NCI-H2081 treated with DMSO at 0.1 percent for 48 hours (cell line): ENCODE results near the gene NECTIN1.
A peak's percentile ranks its signal among the peaks of the same experiment; 100 is the strongest.

Experiments used
- DNase-seq: peaks from one replicate; lab custom pipeline; 2025; lab: John Stamatoyannopoulos, UW

The NECTIN1 gene, protein sequence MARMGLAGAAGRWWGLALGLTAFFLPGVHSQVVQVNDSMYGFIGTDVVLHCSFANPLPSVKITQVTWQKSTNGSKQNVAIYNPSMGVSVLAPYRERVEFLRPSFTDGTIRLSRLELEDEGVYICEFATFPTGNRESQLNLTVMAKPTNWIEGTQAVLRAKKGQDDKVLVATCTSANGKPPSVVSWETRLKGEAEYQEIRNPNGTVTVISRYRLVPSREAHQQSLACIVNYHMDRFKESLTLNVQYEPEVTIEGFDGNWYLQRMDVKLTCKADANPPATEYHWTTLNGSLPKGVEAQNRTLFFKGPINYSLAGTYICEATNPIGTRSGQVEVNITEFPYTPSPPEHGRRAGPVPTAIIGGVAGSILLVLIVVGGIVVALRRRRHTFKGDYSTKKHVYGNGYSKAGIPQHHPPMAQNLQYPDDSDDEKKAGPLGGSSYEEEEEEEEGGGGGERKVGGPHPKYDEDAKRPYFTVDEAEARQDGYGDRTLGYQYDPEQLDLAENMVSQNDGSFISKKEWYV

DNA sequence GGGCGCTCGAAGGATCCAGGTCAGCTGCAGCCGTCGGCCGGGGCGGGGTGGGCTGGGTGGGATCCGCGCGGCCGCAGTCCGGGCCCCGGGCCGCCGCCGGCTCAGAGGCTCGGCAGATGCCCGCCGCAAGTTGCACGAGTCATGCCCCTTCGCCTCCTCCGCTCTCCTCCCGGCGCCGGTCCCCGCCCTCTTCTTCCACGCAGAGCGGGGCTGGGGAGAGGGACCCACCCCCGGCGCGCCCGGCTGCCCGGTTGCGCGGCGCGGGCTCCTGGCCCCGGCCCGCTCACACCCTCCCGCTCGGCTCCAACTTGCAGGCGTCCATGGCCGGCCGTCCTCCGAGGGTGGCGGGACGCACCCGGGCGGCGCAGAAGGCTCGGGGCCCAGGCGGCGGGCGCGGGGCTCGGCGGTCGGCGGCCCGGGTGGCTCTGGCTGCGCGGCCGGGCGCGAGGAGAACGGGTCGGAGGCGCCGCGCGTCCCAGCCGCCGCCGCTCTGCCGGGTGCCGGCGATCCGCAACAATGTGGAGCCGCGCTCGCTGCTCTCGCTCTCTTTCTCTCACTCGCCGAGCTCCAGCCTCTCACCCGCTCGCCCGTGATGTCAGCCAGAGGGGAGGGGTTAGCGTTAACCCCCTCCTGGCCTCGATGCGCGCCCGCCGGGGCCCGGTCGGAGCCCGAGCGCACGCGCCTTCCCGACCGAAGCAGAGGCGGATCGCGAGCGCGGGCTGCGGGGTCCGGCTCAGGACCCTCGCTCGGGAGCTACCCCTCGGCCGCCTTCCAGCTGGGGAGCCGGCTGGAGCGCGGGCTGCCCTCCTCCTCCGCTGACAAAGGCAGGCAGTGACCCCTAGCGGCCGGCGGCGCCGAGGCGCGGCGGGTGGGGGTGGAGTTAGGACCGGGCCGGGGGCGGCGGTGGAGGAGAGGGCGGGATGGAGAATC is at the start of gene NECTIN1:
TSS of gene NECTIN1 (minus strand) at position 550 of the 930 bp plus-strand sequence. CDS start 647 bp downstream, outside the sequence.
- no peak for DNase-seq

DNA sequence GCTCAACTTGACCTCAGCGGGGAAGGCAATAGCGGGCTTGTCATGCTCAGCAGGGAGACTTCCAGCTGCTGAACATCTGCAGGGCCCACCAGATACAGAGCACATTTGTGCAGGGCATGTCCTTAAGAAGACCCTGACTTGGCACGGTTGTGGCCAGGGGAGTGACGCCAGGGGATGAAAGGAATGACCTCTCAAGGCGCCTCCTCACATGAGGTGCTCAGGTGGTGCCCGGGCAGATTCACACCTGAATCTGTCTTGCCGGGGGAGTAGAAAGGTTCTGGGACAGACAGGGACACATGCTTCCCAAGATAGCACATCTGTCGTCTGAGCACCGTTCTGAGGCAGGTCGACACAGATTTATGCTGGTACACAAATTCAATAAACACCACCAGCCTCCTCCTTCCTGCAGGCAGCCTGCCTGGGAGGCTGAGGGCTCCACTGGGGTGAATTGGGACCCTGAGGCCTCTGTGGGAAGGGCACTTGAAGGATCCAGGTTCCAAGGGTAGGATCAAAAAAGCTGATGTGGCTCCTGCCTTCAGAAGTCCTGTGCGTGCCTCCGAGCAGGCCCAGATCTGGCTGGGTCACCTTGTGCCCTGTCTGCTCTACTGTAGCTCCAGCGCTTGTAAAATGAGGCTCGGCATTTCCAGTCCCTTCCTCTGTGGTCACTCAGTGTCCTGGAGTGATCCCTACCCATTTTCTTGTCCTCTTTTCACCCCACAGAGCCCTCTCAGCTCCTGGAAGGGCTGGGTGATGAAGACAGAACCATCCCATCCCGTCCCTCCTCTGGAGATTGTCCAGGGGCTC is 49.6 kb upstream of the NECTIN1 start:
- no peak for DNase-seq

DNA sequence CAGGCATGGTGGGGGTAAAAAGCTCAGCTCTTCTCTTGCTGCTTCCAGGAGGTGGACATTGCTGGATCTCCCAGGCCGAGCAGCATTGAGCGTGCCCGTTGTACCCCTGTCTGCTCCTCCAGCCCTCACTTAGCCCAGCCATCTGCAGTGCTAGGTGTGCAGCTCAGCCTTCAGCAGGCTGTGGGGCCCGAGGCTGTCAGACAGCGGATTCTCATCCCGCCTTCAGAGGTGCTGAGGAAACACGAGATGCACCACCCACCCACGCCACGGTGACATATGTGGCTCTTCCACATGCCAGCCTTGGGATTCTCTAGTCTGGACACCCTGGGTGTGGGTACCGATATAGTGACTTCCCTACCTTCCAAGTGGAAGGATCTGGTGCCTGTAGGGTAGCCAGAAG is 48.9 kb upstream of the NECTIN1 start:
- DNase-seq, result no peak

DNA sequence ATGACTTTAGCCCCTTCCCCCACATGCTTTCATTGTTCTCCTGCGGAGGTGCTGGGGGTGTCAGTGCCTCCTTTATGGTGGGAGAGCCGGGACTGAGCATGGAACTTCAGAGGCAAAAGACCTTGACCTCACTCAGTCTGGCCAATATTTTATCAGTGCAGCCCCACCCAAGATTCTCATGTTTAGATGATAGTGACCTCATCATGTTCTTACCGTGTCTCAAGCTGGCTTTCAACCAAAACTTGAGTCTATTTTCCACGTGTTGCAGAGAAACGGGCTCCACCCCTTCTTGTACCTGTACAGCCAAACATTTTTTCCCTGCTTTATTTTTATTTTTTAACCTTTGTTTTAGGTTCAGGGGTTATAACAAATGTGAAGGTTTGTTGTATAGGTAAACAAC is 47.7 kb upstream of the NECTIN1 start:
- DNase-seq, result no peak

DNA sequence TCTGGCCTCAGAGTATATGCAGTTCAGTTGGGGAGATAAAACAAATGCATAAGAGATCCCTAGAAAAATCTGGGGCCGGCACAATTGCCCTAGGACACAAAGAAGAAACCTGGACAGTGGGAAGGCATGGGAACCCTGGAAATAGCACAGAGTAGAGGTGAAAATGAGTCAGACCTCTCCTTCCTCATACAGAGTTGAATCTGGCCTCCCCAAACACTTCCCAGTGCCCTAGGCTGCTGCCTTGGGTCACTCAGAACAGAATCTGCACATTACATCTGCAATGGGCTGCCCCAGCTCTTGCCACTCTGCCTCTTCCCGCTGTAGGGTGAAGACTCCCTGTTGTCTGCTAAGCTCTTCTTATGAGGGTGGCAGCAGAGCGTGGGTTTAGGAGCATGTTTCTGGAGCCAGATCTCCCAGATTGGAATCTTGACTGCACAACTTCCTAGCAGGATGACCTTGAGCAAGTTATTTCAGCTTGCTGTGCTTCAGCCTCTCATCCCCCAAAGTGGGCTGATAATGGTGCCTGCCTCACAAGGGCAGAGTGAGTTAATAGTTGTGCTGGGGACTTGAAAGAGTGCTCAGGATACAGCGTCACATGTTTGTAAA is 47.1 kb upstream of the NECTIN1 start:
- no peak for DNase-seq

DNA sequence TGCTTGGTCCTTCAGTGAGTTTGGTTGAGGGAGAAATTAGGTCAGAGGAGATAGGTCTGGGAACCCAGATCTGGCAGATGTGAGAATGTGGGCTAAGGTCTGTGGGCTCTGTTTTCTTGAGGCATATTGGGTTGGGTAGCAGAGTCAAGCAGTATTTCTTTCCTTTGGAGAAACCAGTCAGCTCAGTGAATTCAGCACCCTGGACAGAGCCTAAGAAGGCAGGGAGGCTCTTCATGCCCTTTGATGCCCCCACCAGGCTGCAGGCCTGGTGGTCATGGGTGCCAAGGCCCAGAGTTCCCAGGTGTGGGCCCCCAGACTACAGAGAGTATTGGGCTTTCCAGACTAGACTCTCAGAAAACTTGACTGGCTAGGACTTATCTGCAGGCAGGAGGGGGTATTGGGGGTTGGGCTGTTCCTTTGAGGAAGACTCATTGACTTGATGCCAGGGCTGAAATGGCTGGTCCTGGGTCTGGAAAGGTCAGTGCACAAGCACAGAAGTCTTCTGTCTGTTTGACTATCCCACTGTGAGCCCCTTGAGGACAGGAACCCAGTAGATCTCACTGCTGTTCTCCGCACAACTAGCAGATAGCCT is 45.3 kb upstream of the NECTIN1 start:
- no peak for DNase-seq

DNA sequence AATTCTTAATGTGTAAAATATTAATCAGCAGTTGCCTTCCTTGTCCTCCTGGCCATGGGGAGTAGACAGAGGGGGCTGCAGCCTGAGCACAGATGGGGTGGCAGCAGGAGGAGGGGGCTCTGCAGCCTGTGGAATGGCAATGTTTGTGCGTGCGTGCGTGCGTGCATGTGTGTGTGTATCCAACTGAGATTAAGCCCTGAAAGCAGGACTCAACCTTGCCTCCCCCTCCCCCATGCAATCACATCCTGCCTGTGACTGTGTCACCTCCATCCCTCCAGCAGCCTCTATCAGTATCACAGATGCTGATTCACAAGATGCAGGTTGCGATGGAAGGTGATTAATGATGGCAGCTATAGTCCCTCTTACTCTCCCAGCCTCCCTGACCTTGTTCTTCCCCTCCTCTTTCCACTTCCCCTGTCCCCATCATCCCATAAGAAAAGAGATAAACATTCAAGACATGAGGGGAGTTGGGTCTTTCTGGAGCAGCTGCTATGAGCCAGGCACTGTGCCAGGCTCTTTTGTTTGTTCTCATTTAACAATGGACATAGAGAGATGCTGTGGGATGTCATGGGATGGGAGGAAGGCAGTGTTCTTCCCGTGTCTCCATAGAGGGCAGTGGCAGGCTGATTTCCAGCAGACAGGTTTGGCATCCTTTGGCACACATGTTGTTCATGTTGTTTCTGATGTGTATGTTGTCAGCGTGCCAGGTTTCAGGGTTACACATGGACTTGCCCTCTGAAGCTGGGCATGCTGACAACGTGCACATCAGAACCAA is 43.8 kb upstream of the NECTIN1 start:
- DNase-seq, result peak; percentile 30

DNA sequence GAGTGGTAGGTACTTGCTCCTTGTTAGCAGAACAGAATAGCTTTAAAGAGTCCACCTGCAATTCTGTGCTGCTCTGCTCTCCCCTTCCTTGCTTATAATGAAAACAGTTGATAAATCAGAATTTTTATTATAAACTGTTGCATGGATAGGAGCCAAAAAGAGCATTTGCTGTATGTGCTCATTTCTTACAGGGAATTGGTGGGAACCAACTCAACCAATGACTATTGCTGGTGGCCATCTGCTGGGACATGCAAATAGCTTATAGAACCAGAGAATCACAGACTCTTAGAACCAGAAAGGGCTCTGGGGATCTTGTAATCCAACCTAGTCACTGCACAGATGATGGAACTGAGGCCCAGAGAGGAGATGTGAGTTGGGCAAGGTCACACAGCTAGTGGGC is 43.1 kb upstream of the NECTIN1 start:
- no peak for DNase-seq

DNA sequence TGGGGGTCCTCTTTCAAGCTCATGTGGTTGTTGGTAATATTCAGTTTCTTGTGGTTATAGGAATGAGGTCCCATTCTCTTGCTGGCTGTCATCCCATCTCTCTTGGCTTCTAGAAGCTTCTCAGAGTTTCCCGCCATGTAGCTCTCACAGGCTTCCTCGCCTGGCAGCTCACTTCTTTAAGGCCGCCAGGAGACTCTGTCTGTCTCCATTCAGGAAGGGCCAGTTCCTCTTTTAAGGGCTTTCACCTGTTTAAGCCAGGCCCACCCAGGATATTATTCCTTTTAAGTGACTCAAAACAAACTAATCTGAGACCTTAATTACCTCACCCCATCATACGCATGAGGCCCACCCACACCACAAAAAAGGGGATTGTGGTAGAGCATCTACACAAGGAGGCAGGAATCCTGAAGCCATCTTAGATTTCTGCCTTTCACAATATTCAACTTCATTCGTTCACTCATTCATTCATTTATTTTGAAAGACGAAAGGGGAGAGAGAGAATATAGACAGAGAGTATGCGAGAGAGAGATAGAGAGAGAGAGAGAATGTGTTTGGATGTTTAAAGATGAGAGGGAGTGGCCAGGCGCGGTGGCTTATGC is 42.3 kb upstream of the NECTIN1 start:
- no peak for DNase-seq

DNA sequence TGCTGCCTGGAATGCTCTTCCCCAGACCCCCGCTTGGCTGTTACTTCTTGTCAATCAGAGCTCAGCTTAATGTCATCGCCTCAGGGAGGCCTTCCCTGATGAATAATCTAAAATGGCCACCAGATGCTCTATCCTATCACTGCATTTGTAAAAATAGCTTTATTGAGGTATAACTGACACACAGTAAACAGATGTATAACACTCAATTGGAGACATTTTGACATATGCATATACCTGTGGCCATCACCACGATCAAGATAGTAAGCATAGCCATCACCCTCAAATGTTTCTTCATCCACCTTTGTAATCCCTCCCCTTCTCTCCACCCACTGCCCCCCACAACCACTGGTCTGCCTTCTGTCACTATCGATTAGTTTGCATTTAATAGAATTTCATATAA is 36.6 kb upstream of the NECTIN1 start:
- DNase-seq, result no peak

DNA sequence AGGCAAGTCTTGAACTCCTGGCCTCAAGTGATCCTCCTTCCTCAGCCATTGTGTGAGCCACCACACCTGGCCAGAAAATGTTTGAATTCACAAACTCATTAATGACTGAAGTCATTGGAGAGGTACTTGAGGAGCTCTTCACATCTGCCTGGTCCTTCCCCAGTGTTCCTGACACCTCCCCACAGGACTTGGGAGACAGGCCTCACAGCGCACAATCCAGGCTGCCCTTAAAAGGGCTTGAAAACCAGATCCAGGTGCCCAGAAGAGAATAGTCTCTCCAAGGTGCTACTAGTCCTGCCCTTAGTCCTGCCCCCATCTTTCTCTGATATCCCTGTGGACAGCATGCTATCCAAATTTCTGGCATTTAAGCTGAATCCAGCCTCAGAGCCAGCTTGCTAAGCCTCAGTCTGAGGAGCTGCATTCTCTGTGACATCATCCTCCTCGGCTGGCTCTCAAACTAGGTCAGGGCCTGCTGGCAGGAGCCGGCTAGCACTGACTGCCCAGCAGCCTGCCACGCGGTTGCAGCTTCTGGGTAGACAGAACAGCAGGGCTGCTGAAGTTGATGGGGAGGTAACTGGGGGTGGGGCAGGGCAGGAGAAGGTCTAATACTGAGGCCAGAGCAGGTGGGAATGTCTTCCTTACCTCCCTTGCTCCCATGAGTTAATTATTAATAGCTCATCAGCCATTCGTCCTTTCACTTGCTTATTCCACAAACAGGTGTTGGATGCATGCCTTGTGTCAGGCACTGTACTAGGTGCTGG is 35.3 kb upstream of the NECTIN1 start:
- DNase-seq, result no peak

DNA sequence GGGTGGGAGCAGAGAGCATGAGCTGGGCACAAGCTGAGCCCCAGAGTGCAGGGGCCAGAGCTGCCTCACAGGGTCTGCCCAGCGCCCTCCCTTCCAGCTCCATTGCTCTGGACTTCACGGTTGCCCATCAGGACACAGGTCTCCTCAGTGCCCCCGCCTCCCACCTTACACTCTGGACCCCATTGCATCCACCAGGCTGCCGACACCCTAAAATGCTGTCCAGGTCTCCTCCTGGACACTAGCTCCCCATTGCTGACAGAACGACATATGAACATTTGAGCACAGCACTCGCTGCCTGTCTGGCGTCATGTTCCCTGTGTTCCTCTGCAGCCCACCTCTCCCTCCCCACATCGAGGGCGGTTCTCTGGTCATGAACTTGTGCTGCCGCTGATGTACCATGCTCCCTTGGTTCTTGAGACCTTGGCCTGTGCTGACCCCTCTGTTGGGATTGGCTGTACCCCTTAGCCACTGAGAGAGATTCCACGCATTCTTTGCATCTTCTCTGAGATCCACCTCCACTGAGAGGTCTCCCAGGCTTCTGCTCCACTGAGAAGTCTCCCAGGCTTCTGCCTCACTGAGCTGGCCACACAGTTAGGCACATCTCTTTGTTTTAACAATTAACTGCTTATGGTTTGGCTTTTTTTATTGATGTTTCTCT is 34.2 kb upstream of the NECTIN1 start:
- no peak for DNase-seq

DNA sequence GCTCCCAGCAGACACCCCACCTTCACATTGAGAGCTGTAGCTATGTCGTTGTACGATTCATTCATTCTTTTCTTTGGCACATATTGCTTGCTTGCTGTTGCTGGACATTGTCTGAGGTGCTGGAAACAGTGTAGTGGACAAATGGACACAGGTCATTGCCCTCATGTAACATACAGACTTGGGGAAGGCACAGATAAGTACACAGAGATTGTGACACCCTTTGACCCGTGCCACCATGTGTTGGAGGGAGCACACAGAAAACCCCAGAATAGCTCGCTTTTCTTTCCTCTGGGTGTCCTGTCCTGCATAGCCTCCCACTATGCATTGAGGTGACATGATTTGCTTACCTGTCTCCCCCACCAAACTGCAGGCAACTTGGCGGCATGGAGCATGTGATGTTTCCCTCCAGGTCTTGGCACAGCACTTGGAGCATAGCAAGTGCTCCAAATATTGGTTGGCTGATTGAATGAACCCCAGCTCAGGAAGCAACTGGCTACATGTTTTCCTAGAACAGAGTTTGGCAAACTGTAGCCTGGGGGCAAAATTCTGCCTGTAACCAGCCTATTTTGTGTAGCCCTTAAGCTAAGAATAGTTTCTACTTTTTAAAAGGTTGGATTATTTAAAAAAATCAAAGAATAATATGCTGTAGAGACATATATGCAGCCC is 30.9 kb upstream of the NECTIN1 start:
- no peak for DNase-seq

DNA sequence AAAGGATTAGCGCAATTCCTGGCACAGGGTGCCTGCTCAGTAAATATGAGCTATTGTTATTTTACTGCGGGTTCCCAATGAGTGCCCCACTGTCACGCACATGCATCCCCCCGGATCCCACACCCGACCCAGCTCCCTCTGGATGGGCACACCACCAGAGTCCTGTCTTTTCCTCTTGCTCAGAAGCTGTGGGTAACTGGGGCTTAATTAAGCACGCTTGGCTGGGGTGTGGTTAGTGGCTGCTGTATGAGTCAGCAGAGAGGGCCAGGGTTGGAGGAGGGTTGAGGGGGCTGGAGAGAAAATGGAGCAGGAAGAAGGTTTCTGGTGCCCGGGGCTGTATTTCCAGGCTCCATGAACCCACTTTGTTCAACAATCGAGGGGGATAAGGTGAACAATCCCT is 30.3 kb upstream of the NECTIN1 start:
- no peak for DNase-seq

DNA sequence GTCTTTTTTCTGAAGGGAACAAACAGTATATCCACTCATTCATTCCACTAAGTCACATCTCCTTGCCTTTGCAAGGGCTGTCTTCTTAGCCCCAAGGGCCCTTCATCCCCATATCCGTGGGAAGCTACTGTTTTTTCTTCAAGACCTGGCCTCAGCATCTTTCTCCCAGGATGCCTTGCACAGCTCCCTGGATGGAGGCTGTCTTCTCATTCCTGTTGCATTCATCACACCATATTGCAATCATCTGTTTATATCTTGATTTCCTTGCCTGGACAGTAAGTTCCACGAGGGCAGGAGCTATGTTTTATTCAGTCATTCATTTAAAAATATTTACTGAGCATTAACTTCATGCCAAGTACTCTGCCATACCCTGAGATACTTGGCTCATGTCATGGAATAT is 29.3 kb upstream of the NECTIN1 start:
- DNase-seq, result no peak

DNA sequence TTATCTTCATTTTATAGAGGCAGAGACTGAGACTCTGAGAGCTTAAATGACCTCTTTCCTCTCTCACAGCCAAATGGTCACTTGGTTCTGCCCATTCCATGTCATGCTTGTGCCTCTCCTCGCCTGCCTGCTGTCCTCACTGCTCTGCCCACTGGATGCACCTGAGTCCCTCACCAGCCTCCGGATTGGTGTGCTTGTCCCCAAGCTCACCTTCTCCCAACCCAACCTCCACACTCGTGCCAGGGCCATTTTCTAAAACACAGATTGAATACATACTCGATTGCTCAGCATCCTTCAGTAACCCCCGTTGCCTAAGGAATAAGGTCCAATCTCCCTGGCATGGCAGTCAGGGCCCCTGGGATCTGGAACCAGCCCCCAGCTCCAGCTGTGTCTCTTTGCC is 28.4 kb upstream of the NECTIN1 start:
- no peak for DNase-seq

DNA sequence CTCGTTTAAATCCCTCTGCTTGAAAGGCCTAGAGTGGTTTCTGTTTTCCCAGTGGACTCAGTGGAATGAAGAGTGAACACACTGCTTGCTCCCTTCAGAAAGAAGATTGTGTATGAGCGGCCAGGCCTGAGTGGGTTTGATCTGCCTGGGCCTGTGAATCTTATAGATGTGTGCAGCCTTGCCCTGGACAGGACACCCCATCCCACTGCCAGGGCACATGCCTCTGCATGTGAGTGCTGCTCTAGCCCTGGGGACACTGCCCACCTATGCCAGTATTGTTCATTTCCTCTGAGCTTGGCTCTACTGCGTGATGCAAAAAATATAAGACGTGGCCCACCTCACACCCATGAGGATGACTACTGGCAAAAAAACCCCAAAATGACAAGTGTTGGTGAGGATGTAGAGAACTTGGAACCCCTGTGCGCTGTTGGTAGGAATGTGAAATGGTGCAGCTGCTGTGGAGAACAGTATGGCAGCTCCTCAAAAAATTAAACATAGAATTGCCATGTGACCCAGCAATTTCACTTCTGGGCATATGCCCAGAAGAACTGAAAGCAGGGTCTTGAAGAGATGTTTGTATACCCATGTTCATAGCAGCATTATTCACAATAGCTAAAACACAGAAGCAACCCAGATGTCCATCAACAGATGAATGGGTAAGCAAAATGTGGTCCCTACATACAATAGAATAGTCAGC is 27.3 kb upstream of the NECTIN1 start:
- no peak for DNase-seq
